GM18909 (cell line): Measurements from ENCODE around the gene AIG1.
"Not testable (repeated sequence)": the region's sequence is repeated elsewhere in the genome, so short reads cannot be mapped to it uniquely, and the experiment has no call there.

Experiments used
- ATAC-seq: cut with Tn5 transposase; IDR thresholded peaks from one replicate; pipeline ENCODE4 v1.9.1; 2021; ENCODE audit warnings: mild to moderate bottlenecking; ENCODE audit not compliant: unreplicated experiment, poor library complexity

The AIG1 gene

GRCh38 chr6:143158113-143158581 lies 97.5 kb downstream of the AIG1 start:
- no peak for ATAC-seq

DNA sequence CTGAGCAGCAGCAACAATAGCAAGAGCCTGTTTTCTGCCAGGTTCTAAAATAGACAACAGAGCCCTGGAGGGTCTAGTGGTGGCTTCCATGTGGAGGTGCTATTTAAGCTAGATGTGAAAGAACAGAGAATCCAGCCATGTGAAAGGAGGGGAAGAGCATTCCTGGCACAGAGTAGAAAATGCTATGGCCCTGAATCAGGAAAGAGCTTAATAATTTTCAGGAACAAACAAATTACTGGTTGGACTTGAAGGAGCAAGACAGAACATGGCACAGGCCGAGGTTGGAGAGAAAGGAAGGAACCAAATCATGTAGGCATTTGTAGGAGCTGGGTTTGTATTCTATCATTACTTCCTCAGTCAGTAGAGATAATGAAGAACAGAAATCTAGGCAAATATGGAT lies 98.3 kb downstream of the AIG1 start:
- no peak for ATAC-seq

DNA sequence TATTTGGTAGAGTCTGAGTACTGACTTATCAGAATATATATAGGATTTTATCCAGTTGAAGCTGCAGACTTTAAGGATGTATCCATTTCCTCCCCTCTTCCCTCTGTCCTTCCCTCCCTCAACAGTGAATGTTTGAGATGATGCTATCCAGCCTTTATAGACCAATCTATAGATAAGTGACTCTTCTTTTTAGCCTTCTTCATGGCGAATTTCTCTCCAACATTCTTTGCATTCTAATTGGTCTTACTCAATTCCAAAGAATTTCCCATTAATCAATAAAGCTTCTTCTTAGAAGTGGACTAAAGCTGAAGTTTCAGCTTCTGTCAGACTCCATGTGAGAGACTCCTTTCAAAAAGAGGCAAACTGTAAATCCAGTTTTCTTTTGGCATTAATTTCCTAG lies 99.3 kb downstream of the AIG1 start:
- no peak for ATAC-seq

- peak; percentile 43 for ATAC-seq
Observed at GRCh38 chr6:143160439-143161220, 99.9 kb downstream of the AIG1 start.

- no peak for ATAC-seq
Observed at GRCh38 chr6:143163621-143164020, 102.9 kb downstream of the AIG1 start.

- ATAC-seq = no peak
Observed at GRCh38 chr6:143164565-143165105, 103.9 kb downstream of the AIG1 start.

- ATAC-seq = no peak
Observed at GRCh38 chr6:143165315-143165855, 104.7 kb downstream of the AIG1 start.

DNA sequence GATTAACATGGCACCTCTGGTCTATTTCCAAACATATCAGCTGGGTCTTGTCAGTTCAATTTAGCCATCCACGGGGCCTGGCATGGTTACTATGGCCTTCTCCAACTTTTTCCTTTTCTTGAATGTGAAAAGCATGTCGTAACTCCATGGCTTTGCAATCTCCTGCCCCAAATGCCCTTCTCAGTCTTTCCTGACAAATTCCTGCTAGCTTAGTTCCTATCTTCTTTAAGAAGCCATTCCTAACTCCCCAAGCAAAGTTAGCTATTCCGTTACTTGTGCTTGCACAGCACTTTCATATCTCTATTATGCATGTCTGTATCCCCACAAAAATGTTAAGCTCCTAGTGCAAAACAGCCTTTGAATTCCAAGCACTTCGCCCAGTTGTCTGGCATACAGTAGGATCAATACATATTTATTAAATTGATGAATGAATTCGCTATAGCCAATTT lies 105.6 kb downstream of the AIG1 start:
- no peak for ATAC-seq

GRCh38 chr6:143167224-143167623 lies 106.5 kb downstream of the AIG1 start:
- no peak for ATAC-seq

DNA sequence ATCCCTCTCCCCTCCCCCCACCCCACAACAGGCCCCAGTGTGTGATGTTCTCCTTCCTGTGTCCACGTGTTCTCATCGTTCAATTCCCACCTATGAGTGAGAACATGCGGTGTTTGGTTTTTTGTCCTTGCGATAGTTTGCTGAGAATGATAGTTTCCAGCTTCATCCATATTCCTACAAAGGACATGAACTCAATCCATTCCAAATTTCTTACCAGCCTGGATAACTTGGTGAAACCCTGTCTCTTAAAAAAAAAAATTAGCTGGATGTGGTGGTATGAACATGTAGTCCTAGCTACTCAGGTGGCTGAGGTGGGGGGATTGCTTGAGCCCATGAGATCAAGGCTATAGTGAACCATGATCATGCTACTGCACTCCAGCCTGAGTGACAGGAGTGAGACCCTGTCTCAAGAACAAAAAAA lies 107.7 kb downstream of the AIG1 start:
- not testable (repeated sequence) for ATAC-seq

GRCh38 chr6:143169440-143169839 lies 108.8 kb downstream of the AIG1 start:
- no peak for ATAC-seq

GRCh38 chr6:143174516-143174915 lies 113.8 kb downstream of the AIG1 start:
- no peak for ATAC-seq

DNA sequence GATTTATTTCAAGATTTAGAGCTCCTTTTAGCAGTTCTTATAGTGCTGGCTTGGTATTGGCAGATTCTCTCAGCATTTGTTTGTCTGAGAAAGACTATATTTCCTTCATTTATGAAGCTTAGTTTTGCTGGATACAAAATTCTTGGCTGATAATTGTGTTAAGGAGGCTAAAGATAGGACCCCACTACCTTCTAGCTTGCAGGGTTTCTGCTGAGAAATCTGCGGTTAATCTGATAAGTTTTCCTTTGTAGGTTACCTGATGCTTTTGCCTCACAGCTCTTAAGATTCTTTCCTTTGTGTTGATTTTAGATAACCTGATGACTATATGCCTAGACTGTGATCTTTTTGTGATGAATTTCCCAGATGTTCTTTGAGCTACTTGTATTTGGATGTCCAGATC lies 114.3 kb downstream of the AIG1 start:
- ATAC-seq = no peak

DNA sequence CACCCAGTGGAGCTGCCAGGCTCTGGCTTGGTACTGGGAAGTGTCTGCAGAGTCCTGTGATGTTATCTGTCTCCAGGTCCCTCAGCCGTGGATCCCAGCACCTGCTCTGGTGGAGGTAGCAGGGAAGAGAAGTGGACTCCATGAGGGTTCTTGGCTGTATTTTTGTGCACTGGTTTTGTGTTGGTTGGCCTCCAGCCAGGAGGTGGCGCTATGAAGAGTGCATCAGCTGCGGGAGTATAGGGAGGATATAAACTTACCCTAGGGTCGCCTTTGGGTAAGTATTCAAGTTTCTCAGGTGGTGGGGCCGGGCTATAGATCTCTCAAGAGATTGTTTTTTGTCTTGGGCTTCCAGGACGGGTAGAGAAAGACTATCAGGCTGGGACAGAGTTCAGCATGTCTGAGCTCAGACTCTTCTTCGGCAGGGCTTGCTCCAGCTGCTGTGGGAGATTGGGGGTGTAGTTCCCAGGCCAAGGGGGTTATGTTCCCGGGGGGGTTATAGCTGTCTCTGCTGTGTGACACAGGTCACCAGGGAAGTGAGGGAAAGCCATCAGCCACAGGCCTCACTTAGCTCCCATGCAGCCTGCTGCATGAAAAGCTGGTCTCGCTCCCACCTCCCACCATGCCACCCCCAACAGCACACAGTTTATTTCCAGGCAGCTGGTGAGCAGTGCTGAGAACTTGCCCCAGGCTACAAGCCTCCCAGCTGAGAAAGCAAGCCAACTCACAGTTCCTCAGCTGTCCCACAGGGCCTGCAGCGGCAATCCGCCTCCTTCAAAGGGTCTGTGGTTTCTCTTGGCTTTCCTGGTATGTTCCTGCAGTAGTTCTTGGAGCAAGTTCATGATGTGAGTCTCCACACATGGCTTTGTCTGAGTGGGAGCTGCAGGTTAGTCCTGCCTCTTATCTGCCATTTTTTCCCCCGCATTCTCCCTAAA lies 115.7 kb downstream of the AIG1 start:
- ATAC-seq = no peak

- ATAC-seq = no peak
Observed at GRCh38 chr6:143177706-143178105, 117.0 kb downstream of the AIG1 start.

GRCh38 chr6:143179096-143179495 lies 118.4 kb downstream of the AIG1 start:
- ATAC-seq = no peak

GRCh38 chr6:143179901-143180612 lies 119.4 kb downstream of the AIG1 start:
- ATAC-seq = no peak

DNA sequence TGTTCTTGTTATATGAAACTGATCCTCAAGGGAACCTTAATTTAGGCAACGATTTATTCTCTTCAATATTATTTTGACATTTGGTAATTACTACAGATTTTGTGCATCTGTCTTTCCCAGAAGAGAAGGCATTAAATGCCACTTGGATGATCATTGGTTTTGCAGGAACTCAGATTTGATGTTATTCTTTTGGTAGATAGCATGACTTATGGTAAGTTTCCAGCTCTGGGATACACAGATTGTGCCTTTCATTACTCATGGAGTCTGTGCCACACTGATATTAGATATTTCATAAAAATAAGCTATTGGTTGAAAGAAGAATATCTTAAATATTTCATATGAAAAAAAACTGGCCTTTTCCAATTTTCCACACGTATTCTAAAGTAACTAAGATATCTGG lies 120.1 kb downstream of the AIG1 start:
- no peak for ATAC-seq

GRCh38 chr6:143183666-143184065 lies 123.0 kb downstream of the AIG1 start:
- ATAC-seq = no peak

- ATAC-seq = no peak
Observed at GRCh38 chr6:143185288-143185687, 124.6 kb downstream of the AIG1 start.
